Coronary artery (tissue), 2 donors: ENCODE measurements around the gene GPNMB.

Source experiments
- DNase-seq: peaks from one replicate; pipeline ENCODE4 v3.0.0-alpha.2; 2017; ENCODE audit warnings: low spot score
- H3K27ac ChIP-seq, 2 donors: fragments of 200-600 bp; sonication (generic); one replicate each; pipeline ENCODE4 v1.5.1; 2016 to 2019
- H3K4me3 ChIP-seq: fragments of 200-600 bp; sonication (generic); 2 replicates; pipeline ENCODE4 v1.5.1; 2016; ENCODE audit warnings: mild to moderate bottlenecking, moderate library complexity
- TF ChIP-seq, protein P1 (sequence below): fragments of 200-600 bp; sonication (generic); IDR thresholded peaks from one replicate; pipeline ENCODE4 v1.5.1; 2019; ENCODE audit warnings: antibody characterized with exemption

The GPNMB gene

DNA sequence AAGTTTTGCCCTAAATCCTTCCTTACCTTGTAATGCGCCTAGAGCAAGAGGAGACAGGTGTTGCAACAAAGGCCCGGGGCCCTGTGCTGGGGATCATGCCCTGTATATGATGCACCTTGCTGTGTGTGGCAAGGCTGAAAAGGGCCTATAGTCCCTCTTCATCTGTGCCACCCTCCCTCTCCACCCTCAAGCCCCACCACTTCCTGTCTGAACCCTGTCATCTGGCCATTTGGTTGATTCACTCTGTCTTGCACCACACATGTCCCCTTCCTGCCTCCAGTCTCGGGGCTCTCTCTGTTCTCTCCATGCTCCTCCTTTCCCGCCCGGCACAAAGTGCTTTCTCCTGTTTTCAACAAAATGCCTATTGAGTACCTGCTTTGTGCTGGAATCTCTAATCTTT lies 41.0 kb downstream of the GPNMB start:
- TF ChIP-seq, protein P1, sequence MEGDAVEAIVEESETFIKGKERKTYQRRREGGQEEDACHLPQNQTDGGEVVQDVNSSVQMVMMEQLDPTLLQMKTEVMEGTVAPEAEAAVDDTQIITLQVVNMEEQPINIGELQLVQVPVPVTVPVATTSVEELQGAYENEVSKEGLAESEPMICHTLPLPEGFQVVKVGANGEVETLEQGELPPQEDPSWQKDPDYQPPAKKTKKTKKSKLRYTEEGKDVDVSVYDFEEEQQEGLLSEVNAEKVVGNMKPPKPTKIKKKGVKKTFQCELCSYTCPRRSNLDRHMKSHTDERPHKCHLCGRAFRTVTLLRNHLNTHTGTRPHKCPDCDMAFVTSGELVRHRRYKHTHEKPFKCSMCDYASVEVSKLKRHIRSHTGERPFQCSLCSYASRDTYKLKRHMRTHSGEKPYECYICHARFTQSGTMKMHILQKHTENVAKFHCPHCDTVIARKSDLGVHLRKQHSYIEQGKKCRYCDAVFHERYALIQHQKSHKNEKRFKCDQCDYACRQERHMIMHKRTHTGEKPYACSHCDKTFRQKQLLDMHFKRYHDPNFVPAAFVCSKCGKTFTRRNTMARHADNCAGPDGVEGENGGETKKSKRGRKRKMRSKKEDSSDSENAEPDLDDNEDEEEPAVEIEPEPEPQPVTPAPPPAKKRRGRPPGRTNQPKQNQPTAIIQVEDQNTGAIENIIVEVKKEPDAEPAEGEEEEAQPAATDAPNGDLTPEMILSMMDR = no peak
- no peak for DNase-seq
- H3K27ac ChIP-seq = no peak overlapping the region
- no peak overlapping the region for H3K4me3 ChIP-seq

DNA sequence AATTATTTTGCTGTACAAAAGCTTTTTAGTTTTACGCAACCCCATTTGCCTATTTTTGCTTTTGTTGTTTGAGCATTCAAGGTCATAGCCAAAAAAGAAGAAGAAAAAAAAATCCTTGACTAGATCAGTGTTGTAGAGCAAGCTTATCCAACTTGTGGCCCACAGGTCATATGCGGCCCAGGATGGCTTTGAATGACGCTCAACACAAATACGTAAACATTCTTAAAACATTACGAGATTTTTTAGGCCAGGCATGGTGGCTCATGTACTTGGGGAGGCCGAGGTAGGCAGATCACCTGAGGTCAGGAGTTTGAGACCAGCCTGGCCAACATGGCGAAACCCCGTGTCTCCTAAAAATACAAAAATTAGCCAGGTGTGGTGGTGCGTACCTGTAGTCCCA lies 44.4 kb downstream of the GPNMB start:
- TF ChIP-seq, protein P1 = no peak

DNA sequence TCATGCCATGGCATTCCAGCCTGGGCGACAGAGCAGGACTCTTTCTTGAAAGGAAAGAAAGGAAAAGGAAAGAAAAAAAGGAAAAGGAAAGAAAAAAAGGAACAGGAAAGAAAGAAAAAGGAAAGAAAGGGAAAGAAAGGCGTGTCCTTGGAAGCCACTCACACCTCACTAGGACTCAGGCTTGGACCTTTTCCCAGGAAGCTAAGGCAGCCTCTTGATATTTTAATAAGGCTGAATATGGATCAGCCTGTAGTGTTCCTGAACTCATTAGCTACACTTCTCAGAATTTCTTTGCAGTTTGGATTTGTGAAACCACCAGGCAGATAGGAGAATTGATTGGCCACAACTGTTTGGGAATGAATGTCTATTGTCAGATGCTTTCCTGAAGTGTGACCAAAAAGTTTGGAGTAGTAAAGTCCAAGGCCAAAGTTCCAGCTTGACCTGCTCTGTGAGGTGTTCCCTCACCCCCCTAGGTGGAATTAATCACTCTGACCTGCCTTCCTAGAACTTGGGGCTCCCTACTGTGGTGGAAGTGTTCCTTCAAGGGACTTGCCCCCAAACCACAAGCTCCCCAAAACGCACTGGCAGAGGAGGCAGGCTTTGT lies 45.5 kb downstream of the GPNMB start:
- Histone ChIP-seq H3K27ac (no peak overlapping the region), H3K4me3 (no peak overlapping the region)
- TF ChIP-seq, protein P1 = no peak
- no peak for DNase-seq

More for the DNA sequence above, 44.4 kb downstream of the GPNMB start:
- DNase-seq = no peak
- H3K27ac ChIP-seq = no peak overlapping the region
- H3K4me3 ChIP-seq = no peak overlapping the region

DNA sequence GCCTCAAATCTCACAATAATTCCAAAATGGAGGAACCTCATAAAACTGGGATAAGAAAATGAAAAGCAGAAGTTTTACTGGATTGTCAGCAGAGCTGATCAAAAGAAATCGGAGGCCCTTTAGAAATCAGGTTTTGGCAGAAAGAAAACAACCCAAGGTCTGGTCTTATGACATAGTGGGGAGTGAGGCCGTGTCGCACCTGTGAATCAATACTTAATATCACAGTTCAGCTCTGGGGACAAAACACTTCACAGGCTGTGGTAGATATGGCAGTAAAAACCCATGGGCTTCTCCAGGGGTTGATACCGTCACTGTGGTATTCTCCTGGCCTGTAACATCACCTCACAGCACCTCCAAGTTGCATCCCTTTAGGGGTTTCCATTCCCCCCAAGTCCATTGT lies 46.0 kb downstream of the GPNMB start:
- Histone ChIP-seq H3K4me3 (no peak overlapping the region), H3K27ac (no peak overlapping the region)
- DNase-seq = no peak
- TF ChIP-seq, protein P1 = no peak

DNA sequence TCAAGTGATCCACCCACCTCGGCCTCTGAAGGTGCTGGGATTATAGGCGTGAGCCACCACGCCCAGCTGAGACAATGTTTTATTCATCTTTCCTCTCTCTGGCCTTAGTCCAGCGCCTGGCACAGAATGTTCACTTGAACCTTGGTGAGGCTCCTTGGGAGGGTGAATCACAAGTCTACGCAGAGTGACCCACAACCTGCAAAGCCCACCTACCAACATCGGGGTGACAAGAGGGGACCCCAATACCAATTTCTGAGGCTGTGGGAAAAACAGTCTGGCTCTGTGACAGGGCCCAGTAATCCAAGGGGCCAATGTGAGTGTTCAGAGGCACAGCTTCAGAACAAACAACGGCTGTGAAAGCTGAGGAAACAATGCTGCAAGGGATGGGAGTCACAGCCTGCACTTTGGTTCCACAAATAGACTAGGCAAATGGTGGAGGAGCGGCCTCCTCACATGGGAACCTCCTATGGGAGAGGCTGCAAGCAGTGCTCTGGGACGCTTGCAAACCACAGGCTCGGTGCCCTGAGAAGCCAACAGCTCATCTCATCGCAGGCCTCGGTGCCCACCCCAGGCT lies 47.0 kb downstream of the GPNMB start:
- Histone ChIP-seq H3K27ac (no peak overlapping the region), H3K4me3 (no peak overlapping the region)
- no peak for DNase-seq
- TF ChIP-seq, protein P1 = no peak

DNA sequence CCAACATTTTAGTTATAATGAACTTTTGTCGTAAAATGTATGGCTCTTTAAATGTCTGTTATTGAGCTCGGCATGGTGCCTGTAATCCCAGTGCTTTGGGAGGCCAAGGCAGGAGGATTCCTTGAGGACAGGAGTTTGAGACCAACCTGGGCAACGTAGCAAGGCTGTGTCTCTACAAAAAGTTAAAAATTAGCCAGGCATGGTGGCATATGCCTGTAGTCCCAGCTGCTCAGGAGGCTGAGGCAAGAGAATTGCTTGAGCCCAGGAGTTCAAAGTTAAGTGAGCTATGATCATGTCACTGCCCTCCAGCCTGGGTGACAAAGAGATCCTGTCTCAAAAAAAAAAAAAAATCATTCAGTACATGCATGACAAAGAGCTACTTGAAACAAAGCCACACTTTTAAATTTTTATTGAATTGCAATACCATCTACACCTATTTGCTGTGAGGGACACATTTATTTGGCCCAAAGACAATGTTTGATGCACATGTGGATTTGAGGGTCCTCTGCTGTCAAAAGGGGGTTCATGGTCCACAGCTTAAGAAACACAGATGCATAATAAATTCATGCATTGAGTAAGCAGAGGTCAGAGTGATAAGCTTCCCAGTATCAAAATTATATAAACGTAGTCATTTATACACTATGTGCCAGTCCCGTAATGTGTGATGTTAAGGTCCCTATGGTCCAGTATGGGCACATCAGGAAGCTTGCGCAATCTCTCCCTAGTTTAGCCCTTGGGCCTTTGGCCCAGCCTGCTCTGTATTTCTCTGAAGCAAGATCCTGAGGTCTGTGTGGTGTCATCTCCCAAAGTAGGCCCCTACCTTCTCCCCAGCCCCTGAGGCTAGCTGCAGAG lies 48.2 kb downstream of the GPNMB start:
- TF ChIP-seq, protein P1 = no peak
- DNase-seq = no peak
- Histone ChIP-seq H3K4me3 (no peak overlapping the region), H3K27ac (no peak overlapping the region)

DNA sequence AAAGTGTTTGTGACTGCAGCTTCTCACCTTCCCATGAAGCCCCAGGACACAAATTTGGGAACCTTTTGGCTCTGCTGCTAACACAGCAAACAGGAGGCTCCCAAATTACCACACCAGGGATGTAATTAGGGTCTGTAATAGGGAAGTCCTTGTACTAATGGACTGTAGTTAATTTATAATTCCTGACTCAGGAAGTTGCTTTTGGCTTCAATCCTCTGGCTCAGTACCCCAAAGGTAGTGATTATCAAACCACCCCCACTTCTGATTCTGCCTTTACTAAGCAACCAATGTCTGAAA lies 48.8 kb downstream of the GPNMB start:
- TF ChIP-seq, protein P1 = no peak
- no peak overlapping the region for H3K27ac ChIP-seq
- H3K4me3 ChIP-seq = no peak overlapping the region
- no peak for DNase-seq
